Mucosa of descending colon (tissue), 3 donors: ENCODE results near the gene CPSF3. TPM values are rescaled to one million over a fixed set of nuclear protein-coding genes. Genes with fewer than 3 reads are reported as not detected.
"Not testable (repeated sequence)": the region's sequence is repeated elsewhere in the genome, so short reads cannot be mapped to it uniquely, and the experiment has no call there.

Source experiments
- ATAC-seq: fragments of 200-7000 bp; cut with Tn5 transposase; one replicate; pipeline ENCODE4 v1.9.1; 2020; ENCODE audit warnings: mild to moderate bottlenecking, moderate library complexity
- DNase-seq, 3 donors: peaks; one replicate each; pipeline ENCODE4 v3.0.0-alpha.2; 2020
- H3K36me3 ChIP-seq: fragments of 200-600 bp; one replicate; pipeline ENCODE4 v1.8.0; 2021; ENCODE audit warnings: low read depth, mild to moderate bottlenecking
- H3K4me1 ChIP-seq: fragments of 200-600 bp; one replicate; pipeline ENCODE4 v1.8.0; 2021; ENCODE audit warnings: low read depth, mild to moderate bottlenecking
- H3K4me3 ChIP-seq: fragments of 200-600 bp; one replicate; pipeline ENCODE4 v1.8.0; 2021; ENCODE audit warnings: mild to moderate bottlenecking
- H3K9me3 ChIP-seq: fragments of 200-600 bp; one replicate; pipeline ENCODE4 v1.8.0; 2021; ENCODE audit warnings: mild to moderate bottlenecking
- intact Hi-C, 2 donors: fragments of 100-400 bp; cut with DNase I in 1 of 2; cut with micrococcal nuclease in 1 of 2; formaldehyde crosslinking; loops; one replicate each; pipeline versions ENCODE4 v1.11.0 to v1.11.1; 2022; cut with DNase I, micrococcal nuclease
- total RNA-seq, 3 donors: library from RNA; stranded (reverse); fragmentation: NEBNext Ultra II Directional in 2 of 3; extraction: Animal tissue kit (Norgen Biotek cat#: 25700) in 2 of 3; gene quantifications; one replicate each; pipeline versions ENCODE4 v1.2.1 to v1.2.4, GENCODE V29; 2021 to 2023
- TF ChIP-seq, protein P1 (sequence below): fragments of 200-600 bp; IDR thresholded peaks from one replicate; pipeline ENCODE4 v1.8.0; 2022; ENCODE audit warnings: antibody characterized with exemption, mild to moderate bottlenecking
- donor health status: DM: no; HTN: no; CAD: no; lungs with moderate emphysema.
- donor health status: DM: no; HTN: no; CAD: no.
- donor health status: DM: no; HTN: yes; CAD: no.

CPSF3 gene
- total RNA-seq, 3 donors from 2014 or later, result 20.0 to 26.2 (median 20.9) TPM

DNA sequence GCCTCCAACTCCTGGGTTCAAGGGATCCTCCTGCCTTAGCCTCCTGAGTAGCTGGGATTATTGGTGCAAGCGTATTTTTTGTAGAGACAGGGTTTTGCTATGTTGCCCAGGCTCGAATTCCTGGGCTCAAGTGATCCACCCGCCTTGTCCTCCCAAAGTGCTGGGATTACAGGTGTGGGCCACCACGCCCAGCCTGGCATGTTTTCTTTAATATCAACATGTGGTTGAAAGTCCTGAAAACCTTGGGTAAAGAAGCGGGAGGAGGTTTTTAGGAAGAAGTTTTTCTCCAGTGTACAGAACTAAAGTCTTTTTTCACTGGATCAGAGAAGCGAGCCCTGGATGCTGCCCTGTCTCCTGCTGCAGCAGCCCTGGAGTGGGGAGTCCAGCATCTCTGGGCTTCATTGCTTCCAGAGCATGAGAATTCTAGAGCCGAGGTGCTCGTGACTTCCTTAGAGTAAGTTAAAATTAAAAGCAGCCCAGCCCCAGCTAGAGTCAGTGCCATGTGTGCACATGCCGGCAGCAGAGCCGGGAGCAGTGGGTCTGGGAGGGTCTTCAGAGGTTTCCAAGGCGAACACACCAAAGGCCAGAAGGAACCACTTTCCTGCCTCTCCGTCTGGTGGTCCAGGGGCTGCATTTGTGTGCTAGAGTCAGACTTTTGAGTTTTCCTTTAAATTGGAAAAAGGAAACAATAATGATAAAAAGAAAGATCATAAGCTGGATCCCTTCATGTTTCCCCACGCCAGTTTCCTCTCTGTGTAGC is 31.3 kb upstream of the CPSF3 start:
- H3K9me3 ChIP-seq, result no peaks in the 10 kb centered on the region
- no peaks in the 10 kb centered on the region for H3K4me1 ChIP-seq
- TF ChIP-seq, protein P1, sequence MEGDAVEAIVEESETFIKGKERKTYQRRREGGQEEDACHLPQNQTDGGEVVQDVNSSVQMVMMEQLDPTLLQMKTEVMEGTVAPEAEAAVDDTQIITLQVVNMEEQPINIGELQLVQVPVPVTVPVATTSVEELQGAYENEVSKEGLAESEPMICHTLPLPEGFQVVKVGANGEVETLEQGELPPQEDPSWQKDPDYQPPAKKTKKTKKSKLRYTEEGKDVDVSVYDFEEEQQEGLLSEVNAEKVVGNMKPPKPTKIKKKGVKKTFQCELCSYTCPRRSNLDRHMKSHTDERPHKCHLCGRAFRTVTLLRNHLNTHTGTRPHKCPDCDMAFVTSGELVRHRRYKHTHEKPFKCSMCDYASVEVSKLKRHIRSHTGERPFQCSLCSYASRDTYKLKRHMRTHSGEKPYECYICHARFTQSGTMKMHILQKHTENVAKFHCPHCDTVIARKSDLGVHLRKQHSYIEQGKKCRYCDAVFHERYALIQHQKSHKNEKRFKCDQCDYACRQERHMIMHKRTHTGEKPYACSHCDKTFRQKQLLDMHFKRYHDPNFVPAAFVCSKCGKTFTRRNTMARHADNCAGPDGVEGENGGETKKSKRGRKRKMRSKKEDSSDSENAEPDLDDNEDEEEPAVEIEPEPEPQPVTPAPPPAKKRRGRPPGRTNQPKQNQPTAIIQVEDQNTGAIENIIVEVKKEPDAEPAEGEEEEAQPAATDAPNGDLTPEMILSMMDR, result no peak
- DNase-seq (no peak), ATAC-seq (no peak)
- intact Hi-C loops, result no loop called here
- no peak overlapping the region for H3K4me3 ChIP-seq
- H3K36me3 ChIP-seq, result no peaks in the 10 kb centered on the region

DNA sequence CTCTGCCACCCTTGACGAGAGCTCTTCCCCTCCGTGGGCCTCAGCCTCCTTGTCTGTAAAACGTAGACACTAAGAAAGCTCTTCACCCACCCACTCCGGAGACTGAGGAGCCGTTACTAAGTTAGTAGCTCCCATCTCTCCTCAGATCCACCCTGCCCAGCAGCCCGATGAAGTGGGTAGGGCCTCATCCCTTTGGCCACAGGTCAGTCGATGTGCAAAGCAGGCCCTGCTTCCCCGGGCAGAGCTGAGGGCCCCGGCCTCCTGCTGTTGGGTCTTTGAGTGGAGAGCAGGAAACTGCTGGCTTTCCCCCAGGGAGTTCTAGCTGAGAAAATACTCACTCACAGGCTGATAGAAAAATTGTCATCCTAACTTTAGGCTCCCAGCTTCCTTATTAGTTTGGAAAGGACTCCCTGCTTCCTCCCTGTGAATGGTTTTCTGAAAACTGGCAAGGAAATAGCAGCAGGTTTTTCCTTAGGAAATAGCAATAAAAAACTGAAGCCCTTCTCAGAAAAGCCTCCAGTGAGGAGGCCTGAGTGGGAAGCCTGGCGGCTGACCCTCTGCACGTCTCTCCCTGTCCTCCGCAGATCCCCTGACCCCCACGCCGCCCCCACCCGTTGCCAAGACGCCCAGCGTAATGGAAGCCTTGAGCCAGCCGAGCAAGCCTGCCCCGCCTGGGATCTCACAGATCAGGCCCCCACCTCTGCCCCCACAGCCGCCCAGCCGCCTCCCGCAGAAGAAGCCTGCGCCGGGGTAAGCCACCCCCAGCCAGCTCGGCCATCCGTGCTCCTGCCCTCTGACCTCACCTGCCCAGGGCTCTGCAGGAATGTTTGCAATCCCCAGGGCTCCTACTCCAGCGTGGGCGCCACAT is 30.3 kb upstream of the CPSF3 start:
- DNase-seq (no peak), ATAC-seq (no peak)
- intact Hi-C loops, result no loop called here
- H3K9me3 ChIP-seq, result no peaks in the 10 kb centered on the region
- no peaks in the 10 kb centered on the region for H3K36me3 ChIP-seq
- H3K4me3 ChIP-seq, result no peak overlapping the region
- TF ChIP-seq, protein P1, result no peak
- H3K4me1 ChIP-seq, result no peaks in the 10 kb centered on the region

DNA sequence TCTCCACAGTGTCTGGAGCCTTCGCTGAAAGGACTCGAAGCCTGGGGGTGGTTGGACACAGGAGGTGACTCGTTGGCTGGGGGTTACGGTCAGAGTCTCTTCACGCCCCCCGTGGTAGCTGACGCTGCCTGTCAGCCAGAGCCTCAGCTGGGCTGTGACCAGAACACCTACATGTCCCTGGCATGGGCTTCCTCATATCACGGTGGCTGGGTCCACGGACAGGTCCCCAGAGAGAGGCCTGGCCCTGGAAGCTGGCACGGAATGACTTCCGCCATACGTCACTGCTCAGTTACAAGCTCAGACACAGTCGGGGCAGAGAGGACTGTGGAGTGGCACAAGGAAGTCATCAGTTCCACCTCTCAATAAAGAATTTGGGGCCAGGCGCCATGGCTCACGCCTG is 28.6 kb upstream of the CPSF3 start:
- no peaks in the 10 kb centered on the region for H3K9me3 ChIP-seq
- H3K36me3 ChIP-seq, result no peaks in the 10 kb centered on the region
- no peak overlapping the region for H3K4me3 ChIP-seq
- ATAC-seq, result no peak
- intact Hi-C loops, result no loop called here
- TF ChIP-seq, protein P1, result no peak
- DNase-seq, result no peak
- no peaks in the 10 kb centered on the region for H3K4me1 ChIP-seq

DNA sequence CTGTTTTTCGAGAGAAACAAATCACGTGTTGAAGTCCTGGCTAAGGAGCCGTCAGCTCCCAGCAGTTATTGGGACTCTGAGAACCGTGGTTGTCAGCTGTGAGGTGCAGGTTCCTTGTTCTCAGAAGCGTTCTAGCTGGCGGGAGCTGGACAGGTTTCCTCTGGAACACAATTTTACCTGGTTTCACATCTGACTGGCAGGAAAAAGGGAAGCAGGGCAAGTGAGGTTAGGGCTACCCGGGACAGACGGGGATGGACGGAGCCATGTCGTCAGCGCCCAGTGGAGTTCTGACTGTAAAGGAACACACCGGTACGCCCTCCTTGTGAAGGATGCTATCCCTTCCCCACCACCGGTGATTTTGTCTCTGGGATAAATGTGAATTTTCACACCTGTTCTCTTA is 26.3 kb upstream of the CPSF3 start:
- H3K36me3 ChIP-seq, result no peaks in the 10 kb centered on the region
- TF ChIP-seq, protein P1, result no peak
- H3K9me3 ChIP-seq, result no peaks in the 10 kb centered on the region
- no peaks in the 10 kb centered on the region for H3K4me1 ChIP-seq
- intact Hi-C loops, result no loop called here
- DNase-seq (no peak), ATAC-seq (no peak)
- no peak overlapping the region for H3K4me3 ChIP-seq

DNA sequence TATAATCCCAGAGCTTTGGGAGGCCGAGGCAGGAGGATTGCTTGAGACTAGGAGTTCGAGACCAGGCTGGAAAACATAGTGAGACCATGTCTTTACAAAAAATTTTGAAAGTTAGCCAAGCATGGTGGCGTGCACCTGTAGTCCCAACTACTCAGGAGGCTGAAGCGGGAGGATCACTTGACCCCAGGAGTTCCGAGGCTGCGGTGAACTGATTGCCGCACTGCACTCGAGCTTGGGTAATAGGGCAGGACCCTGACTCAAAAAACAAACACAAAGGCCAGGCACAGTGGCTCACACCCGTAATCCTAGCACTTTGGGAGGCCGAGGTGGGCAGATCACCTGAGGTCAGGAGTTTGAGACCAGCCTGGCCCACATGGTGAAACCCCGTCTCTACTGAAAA is 25.2 kb upstream of the CPSF3 start:
- DNase-seq, H3K4me1 ChIP-seq, ATAC-seq, intact Hi-C loops, H3K36me3 ChIP-seq, H3K9me3 ChIP-seq, H3K4me3 ChIP-seq: not testable (repeated sequence)
